ENCODE data around the gene DOCK2.

- TF ChIP-seq MYC (IDR thresholded peaks at IDR 0.05; ENCODE audit: borderline replicate concordance, low read length), result no peak
- no peak for TF ChIP-seq MAFK (IDR thresholded peaks at IDR 0.05; ENCODE audit: partially characterized antibody)
- no peak for TF ChIP-seq POLR2A (IDR thresholded peaks at IDR 0.05; ENCODE audit: low read length)
- no peak for TF ChIP-seq REST (IDR thresholded peaks at IDR 0.05)
- TF ChIP-seq HDAC2 (IDR thresholded peaks at IDR 0.05), result no peak
- TF ChIP-seq, protein P1, sequence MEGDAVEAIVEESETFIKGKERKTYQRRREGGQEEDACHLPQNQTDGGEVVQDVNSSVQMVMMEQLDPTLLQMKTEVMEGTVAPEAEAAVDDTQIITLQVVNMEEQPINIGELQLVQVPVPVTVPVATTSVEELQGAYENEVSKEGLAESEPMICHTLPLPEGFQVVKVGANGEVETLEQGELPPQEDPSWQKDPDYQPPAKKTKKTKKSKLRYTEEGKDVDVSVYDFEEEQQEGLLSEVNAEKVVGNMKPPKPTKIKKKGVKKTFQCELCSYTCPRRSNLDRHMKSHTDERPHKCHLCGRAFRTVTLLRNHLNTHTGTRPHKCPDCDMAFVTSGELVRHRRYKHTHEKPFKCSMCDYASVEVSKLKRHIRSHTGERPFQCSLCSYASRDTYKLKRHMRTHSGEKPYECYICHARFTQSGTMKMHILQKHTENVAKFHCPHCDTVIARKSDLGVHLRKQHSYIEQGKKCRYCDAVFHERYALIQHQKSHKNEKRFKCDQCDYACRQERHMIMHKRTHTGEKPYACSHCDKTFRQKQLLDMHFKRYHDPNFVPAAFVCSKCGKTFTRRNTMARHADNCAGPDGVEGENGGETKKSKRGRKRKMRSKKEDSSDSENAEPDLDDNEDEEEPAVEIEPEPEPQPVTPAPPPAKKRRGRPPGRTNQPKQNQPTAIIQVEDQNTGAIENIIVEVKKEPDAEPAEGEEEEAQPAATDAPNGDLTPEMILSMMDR (IDR thresholded peaks at IDR 0.05), result no peak
- TF ChIP-seq MAZ (IDR thresholded peaks at IDR 0.05; ENCODE audit: borderline replicate concordance, low read depth, low read length), result no peak
- TF ChIP-seq ZSCAN20 (CRISPR knock-in tag; IDR thresholded peaks at IDR 0.05), result no peak
- TF ChIP-seq SMC3 (IDR thresholded peaks at IDR 0.05), result no peak
Observed at GRCh38 chr5:169696621-169697510, 59.8 kb downstream of the DOCK2 start.

Data from A549 (cell line).